ENCODE measurements around the gene GC.

DNA sequence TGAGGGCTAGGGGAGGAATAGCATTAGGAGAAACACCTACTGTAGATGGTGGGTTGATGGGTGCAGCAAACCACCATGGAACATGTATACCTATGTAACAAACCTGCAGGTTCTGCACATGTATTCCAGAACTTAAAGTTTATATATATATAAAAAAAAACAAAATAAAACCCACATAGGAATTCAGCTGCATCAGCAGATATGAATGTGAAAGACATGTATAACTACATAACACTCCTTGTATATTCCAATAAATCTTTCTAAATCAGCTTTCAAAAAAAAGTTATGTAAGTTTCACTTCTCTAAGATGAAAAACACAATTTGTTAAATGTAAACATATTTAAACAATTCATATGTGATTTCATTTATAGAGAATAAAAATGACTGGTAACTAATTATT is 6.0 kb downstream of the GC start:
- TF ChIP-seq EZH2 (IDR thresholded peaks at IDR 0.05; ENCODE audit: insufficient read depth, poor library complexity, severe bottlenecking) (no peak), EZH2phosphoT487 (IDR thresholded peaks at IDR 0.05; ENCODE audit: insufficient read depth, low read depth) (no peak)

All from GM23248 (cell line).